Omental fat pad (tissue), 4 donors: ENCODE results near the gene STOML1. TPM values are rescaled to one million over a fixed set of nuclear protein-coding genes. Genes with fewer than 3 reads are reported as not detected.
A peak's percentile ranks its signal among the peaks of the same experiment; 100 is the strongest.

Experiments
- ATAC-seq: fragments of 150-250 bp; one replicate; pipeline ENCODE4 v1.9.1; 2016; ENCODE audit warnings: mild to moderate bottlenecking, moderate library complexity; ENCODE audit not compliant: low FRiP score
- DNase-seq: peaks from one replicate; pipeline ENCODE4 v3.0.0-alpha.2; 2019; ENCODE audit warnings: low spot score
- CTCF ChIP-seq, 3 donors: fragments of 450-650 bp; IDR thresholded peaks; one replicate each; pipeline ENCODE4 v1.5.1; 2016 to 2017; ENCODE audit warnings: antibody characterized with exemption in 3 of 3, mild to moderate bottlenecking in 3 of 3, moderate library complexity in 2 of 3
- total RNA-seq, 4 donors: library from RNA; depleted of rRNA; stranded (reverse); fragments of >200 nt; gene quantifications; one replicate each; pipeline ENCODE4 v1.1.0, GENCODE V29; 2016

The STOML1 gene
- total RNA-seq, 4 donors from 2014 or later: 9.8 to 24.0 (median 15.9) TPM

GRCh38 chr15:73955861-73956742 lies 36.0 kb downstream of the STOML1 start:
- ATAC-seq (no peak), DNase-seq (no peak)
- no peak for TF ChIP-seq CTCF (IDR thresholded peaks at IDR 0.05)

GRCh38 chr15:73955326-73955725 lies 36.8 kb downstream of the STOML1 start:
- TF ChIP-seq CTCF (IDR thresholded peaks at IDR 0.05): no peak
- ATAC-seq (no peak), DNase-seq (no peak)

- no peak for ATAC-seq
- TF ChIP-seq CTCF (IDR thresholded peaks at IDR 0.05): no peak
- no peak for DNase-seq
These were observed 37.6 kb downstream of the STOML1 start for GRCh38 chr15:73954188-73955145.

- no peak for TF ChIP-seq CTCF (IDR thresholded peaks at IDR 0.05)
- ATAC-seq (no peak), DNase-seq (no peak)
These were observed 39.0 kb downstream of the STOML1 start for GRCh38 chr15:73952913-73953750.

- TF ChIP-seq CTCF (IDR thresholded peaks at IDR 0.05): no peak
These were observed 39.8 kb downstream of the STOML1 start for GRCh38 chr15:73952171-73952912.

GRCh38 chr15:73951601-73952000 lies 40.5 kb downstream of the STOML1 start:
- no peak for TF ChIP-seq CTCF (IDR thresholded peaks at IDR 0.05)
- peak; percentile 2 for ATAC-seq
- DNase-seq: no peak

More at GRCh38 chr15:73952171-73952912, 39.8 kb downstream of the STOML1 start:
- DNase-seq (no peak), ATAC-seq (no peak)
